GM13976 (cell line): ENCODE measurements around the gene CDK18.

Source experiments
- DNase-seq: peaks from one replicate; pipeline ENCODE4 v3.0.0; 2012; ENCODE audit warnings: low spot score
- in situ Hi-C: fragments of 300-500 bp; cut with MboI; formaldehyde crosslinking; loops from one replicate; pipeline ENCODE4 v1.12.0; 2022; ENCODE audit warnings: low sequenced_read_pairs, mixed read lengths, inconsistent platforms; ENCODE audit not compliant: unreplicated experiment
- TF ChIP-seq, protein P1 (sequence below): IDR thresholded peaks from 2 replicates; pipeline ENCODE4 v1.5.1; 2012; ENCODE audit warnings: borderline replicate concordance, mild to moderate bottlenecking; ENCODE audit not compliant: insufficient read depth; ENCODE audit errors: extremely low read depth, missing control alignments, control extremely low read depth

CDK18 gene

GRCh38 chr1:205486258-205486657 lies 18.2 kb upstream of the CDK18 start:
- in situ Hi-C loops, result loop anchor here (10.0 kb wide), 1 partner anchor 131 kb away; the partner anchor contains the start of gene KLHDC8A
- DNase-seq, result no peak
- TF ChIP-seq, protein P1, sequence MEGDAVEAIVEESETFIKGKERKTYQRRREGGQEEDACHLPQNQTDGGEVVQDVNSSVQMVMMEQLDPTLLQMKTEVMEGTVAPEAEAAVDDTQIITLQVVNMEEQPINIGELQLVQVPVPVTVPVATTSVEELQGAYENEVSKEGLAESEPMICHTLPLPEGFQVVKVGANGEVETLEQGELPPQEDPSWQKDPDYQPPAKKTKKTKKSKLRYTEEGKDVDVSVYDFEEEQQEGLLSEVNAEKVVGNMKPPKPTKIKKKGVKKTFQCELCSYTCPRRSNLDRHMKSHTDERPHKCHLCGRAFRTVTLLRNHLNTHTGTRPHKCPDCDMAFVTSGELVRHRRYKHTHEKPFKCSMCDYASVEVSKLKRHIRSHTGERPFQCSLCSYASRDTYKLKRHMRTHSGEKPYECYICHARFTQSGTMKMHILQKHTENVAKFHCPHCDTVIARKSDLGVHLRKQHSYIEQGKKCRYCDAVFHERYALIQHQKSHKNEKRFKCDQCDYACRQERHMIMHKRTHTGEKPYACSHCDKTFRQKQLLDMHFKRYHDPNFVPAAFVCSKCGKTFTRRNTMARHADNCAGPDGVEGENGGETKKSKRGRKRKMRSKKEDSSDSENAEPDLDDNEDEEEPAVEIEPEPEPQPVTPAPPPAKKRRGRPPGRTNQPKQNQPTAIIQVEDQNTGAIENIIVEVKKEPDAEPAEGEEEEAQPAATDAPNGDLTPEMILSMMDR, result no peak

GRCh38 chr1:205488074-205488723 lies 16.3 kb upstream of the CDK18 start:
- in situ Hi-C loops, result loop anchor here (10.0 kb wide), 1 partner anchor 133 kb away; the partner anchor contains the start of gene KLHDC8A
- TF ChIP-seq, protein P1, result peak; percentile 79
- DNase-seq, result peak; percentile 82

- DNase-seq, result no peak
- TF ChIP-seq, protein P1, result no peak
- in situ Hi-C loops, result no loop called here
Measured at GRCh38 chr1:205491794-205492193, 12.7 kb upstream of the CDK18 start.

- TF ChIP-seq, protein P1, result no peak
- in situ Hi-C loops, result no loop called here
- no peak for DNase-seq
Measured at GRCh38 chr1:205492201-205492667, 12.2 kb upstream of the CDK18 start.

- TF ChIP-seq, protein P1, result no peak
- DNase-seq, result no peak
- in situ Hi-C loops, result no loop called here
Measured at GRCh38 chr1:205492774-205493173, 11.7 kb upstream of the CDK18 start.

GRCh38 chr1:205493241-205494085 lies 11.0 kb upstream of the CDK18 start:
- TF ChIP-seq, protein P1, result no peak
- in situ Hi-C loops, result no loop called here
- DNase-seq, result no peak
